ENCODE measurements around the gene ARL8B. TPM values are rescaled to one million over a fixed set of nuclear protein-coding genes. Genes with fewer than 3 reads are reported as not detected.
A peak's percentile ranks its signal among the peaks of the same experiment; 100 is the strongest.

The ARL8B gene
- total RNA-seq, 1 experiment from 2014 or later, result 51.7 TPM

DNA sequence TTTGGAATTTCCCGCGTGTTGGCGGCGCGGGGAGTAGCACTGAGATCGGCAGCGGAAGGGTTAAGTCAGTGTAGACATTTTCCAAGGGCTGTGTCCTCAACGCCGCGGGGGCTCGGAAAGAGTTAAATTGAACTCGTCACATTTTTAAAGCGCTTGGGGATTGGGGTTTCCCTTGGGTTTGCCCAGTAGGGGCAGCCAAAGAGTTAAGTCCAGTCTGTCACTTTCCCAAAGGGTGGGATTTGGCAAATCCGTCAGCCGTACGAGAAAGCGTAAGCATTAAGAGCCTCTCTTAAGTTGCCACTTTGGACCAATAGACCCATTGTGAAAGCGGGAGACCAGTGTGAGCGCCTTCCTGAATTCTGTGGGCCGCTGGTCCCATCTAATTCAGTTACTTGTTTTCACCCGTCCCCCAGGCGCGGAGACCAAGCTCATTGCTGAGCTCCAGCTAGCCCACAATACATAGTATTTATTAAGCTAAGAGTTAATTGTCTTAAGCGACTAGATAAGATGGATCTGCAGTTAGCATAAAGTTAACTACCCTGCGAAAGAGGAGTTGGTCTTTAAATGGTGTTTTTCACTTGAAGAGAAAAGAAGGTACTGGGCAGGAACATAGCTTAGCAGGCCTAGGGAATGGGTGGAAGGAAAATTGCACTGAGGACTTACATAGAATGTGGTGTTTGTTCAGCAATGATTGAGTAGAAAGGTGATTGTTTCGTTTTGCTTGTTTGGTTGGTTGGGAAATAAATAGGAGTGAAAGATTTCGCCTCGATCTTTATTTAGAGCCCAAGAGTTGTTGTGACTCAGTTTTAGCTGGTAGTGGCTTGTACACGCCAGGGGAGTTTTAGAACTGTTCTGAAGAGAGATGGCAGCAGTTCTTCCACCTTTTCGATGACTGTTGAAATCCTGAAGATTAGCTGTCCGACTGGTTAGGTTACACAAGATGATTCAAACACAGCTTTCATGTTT is 932 bp downstream of the ARL8B start:
- H3K4me3 ChIP-seq, result peak overlapping the region; percentile 92
- H3K4me1 ChIP-seq (replicated peaks), result peaks cover 10% of the 10 kb centered on the region
- H3K27me3 ChIP-seq (replicated peaks), result no peaks in the 10 kb centered on the region
- H3K27ac ChIP-seq, result peak overlapping the region; percentile 78
- peak; percentile 34 to 43 for DNase-seq (ENCODE audit: low read depth in 1 of 2, low spot score in 2 of 2)
- H3K9me3 ChIP-seq (replicated peaks), result no peaks in the 10 kb centered on the region
- peaks cover 9% of the 10 kb centered on the region for H3K36me3 ChIP-seq

DNA sequence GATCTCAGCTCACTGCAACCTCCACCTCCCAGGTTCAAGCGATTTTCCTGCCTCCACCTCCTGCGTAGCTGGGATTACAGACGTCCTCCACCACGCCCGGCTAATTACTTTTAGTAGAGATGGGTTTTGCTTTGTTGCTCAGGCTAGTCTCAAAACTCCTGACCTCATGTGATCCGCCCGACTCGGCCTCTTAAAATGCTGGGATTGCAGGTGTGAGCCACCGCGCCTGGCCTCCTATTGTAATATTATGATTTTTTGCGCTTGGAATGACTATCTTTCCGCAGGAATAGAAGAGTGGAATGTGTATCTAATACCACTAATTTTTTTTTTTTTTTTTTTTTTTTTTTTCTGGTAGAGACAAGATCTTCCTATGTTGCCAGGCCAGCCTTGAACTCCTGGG is 1.8 kb downstream of the ARL8B start:
- H3K9me3 ChIP-seq (replicated peaks), result no peaks in the 10 kb centered on the region
- H3K27ac ChIP-seq, result no peak overlapping the region
- H3K4me1 ChIP-seq (replicated peaks), result peaks cover 10% of the 10 kb centered on the region
- no peak overlapping the region; the same call in 1 of the 2 replicates for H3K4me3 ChIP-seq
- no peaks in the 10 kb centered on the region for H3K27me3 ChIP-seq (replicated peaks)
- no peak for DNase-seq (ENCODE audit: low read depth in 1 of 2, low spot score in 2 of 2)
- peaks cover 11% of the 10 kb centered on the region for H3K36me3 ChIP-seq

DNA sequence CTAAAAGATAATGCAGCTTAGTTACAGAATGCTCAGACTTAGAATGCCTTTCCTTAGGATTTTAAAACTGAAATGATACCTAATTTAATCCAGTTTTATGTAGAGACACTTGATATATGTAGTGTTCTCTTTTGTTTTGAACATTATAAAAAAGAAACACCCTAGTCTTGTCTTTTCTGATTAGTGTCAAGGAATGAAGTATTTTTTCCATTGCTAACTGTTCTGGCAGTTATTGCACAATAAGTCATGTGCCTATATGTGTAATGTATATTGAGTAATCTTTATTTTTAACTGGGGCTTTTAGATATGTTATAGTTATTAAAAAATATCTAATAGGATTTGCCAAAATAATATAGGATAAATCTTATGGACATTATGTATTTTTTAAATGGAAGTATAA is 4.5 kb downstream of the ARL8B start:
- Histone ChIP-seq H3K27me3 (replicated peaks) (no peaks in the 10 kb centered on the region), H3K4me3 (no peak overlapping the region), H3K36me3 (peaks cover 14% of the 10 kb centered on the region), H3K4me1 (replicated peaks) (peaks cover 10% of the 10 kb centered on the region), H3K27ac (no peak overlapping the region), H3K9me3 (replicated peaks) (no peaks in the 10 kb centered on the region)
- no peak for DNase-seq (ENCODE audit: low read depth in 1 of 2, low spot score in 2 of 2)

DNA sequence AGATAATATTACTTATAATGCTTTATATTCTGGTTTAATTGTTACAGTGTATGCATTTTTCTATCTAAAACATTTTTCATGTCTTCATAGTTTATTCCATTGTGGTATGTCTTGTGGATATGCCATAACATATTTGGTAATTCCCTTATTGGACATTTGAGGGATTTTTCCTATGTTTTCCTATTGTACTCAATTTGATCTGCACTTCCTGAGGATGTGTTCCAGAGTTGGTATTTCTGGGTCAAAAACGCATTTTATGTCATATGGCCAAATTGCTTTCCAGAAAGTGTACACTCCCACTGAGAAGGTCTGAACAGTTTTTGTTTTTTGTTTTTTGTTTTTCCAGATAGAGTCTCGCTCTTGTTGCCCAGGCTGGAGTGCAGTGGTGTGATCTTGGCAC is 6.8 kb downstream of the ARL8B start:
- Histone ChIP-seq H3K4me1 (replicated peaks) (no peaks in the 10 kb centered on the region; the same call in 1 of the 2 replicates), H3K27ac (no peak overlapping the region), H3K4me3 (no peak overlapping the region), H3K27me3 (replicated peaks) (no peaks in the 10 kb centered on the region), H3K36me3 (peaks cover 5% of the 10 kb centered on the region; the same call in 1 of the 2 replicates), H3K9me3 (replicated peaks) (no peaks in the 10 kb centered on the region)
- no peak for DNase-seq (ENCODE audit: low read depth in 1 of 2, low spot score in 2 of 2)

DNA sequence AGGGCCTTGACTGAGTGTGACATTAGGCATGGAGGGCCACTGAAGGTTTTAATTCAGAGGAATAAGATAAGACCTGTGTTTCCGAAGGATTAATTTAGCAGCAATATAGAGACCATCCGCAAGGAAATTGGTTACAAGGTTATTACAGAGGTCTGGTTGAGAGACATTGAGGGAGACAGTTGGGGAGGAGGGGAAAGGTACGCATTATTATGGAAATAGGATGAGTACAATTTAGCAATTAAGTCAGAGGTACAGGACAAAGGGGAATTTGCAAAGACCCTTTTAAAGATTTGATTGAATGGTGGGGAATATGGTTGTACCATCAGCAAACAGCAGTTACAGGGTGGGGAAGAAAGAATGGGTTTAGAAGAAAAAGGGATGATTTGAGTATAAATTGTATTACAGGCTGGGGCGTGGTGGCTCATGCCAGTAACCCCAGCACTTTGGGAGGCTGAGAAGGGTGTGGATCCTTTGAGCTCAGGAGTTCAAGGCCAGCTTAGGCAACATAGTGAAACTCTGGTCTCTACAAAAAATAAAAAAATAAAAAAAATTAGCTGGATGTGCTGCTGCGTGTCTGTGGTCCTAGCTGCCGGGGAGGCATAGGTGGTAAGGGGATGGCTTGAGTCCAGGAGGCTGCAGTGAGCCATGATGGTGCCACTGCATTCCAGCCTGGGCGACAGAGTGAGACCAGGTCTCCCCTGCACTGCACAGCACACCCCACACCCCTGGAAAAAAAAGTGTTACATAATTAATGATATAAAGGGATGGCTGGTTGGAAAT is 11.3 kb downstream of the ARL8B start:
- peaks cover 5% of the 10 kb centered on the region; the same call in 1 of the 2 replicates for H3K4me1 ChIP-seq (replicated peaks)
- no peaks in the 10 kb centered on the region for H3K27me3 ChIP-seq (replicated peaks)
- no peak for DNase-seq (ENCODE audit: low read depth in 1 of 2, low spot score in 2 of 2)
- H3K9me3 ChIP-seq (replicated peaks), result no peaks in the 10 kb centered on the region
- peaks cover 5% of the 10 kb centered on the region; the same call in 1 of the 2 replicates for H3K36me3 ChIP-seq
- no peak overlapping the region for H3K4me3 ChIP-seq
- H3K27ac ChIP-seq, result no peak overlapping the region

DNA sequence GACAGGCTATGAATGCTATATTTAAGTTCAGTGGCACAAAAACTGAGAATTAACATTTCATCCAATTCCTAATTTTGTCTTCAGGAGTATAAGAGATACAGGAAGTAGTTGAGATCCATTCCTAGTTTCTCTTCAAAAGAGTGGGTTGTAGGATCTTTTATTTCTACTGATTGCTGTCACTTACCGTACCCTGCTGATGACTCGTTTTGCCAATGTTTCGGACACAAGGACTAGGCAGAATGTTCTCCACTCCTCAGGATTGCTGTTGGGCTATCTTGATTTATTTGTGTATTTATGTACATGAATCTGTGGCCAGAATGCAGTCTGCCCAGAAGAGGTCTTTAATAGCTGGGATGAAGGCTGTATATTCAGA is 11.9 kb downstream of the ARL8B start:
- H3K4me1 ChIP-seq (replicated peaks), result peaks cover 9% of the 10 kb centered on the region; the same call in 1 of the 2 replicates
- no peak overlapping the region for H3K27ac ChIP-seq
- no peaks in the 10 kb centered on the region for H3K27me3 ChIP-seq (replicated peaks)
- DNase-seq (ENCODE audit: low read depth in 1 of 2, low spot score in 2 of 2), result no peak
- H3K36me3 ChIP-seq, result peaks cover 2% of the 10 kb centered on the region; the same call in 1 of the 2 replicates
- no peaks in the 10 kb centered on the region for H3K9me3 ChIP-seq (replicated peaks)
- no peak overlapping the region for H3K4me3 ChIP-seq

DNA sequence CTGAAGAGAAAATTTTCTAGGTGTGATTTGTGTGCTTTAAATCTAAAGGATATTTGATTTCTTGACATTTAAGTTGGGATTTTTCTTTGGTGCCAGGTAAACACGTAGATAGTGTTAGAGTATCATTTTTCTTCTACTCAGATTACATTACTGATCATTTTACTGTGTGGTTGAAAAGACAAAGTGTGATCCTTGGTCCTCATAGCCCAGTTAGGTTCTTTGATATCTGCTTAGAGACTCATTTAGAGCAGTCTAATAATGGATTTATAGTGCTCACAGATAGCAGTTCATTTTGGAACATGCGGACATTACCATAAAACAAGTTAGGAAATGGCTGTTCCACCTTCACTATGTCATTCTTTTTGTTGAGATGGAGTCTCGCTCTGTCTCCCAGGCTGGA is 12.4 kb downstream of the ARL8B start:
- no peaks in the 10 kb centered on the region for H3K9me3 ChIP-seq (replicated peaks)
- no peak overlapping the region for H3K4me3 ChIP-seq
- no peak for DNase-seq (ENCODE audit: low read depth in 1 of 2, low spot score in 2 of 2)
- H3K4me1 ChIP-seq (replicated peaks), result peaks cover 11% of the 10 kb centered on the region; the same call in 1 of the 2 replicates
- no peaks in the 10 kb centered on the region for H3K36me3 ChIP-seq
- no peak overlapping the region for H3K27ac ChIP-seq
- H3K27me3 ChIP-seq (replicated peaks), result no peaks in the 10 kb centered on the region

DNA sequence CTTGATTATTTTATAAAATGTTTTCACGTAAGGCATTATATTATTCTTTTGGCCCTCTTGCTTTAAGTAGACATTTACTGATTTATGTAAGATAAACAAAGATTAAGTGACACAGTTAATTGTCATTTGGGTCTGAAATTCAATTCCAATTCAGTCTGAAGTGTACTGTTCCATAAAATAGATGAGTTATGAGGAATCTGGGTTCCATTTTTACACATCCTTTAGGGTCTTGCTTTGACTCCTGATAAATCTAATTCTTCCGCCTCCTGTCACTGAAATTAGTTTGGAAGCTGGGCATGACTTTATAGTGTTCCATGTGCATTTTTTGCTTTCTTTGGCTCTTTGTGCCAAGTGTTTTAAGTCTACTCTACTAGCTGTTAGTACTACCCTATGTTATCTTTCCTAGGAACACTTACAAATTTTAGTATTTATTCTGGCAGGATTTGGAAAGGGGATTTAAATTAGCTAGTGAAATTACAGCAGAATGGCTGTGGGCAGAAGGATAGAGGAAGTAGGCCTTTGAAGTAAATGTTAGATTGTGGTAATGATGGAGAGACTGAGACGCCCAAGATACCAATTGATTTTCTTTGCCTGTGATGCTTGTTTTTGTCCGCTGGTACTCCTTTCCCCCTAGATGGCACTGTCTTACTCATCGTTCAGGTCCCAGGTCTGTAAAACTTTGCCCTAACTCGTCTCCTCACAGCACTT is 14.3 kb downstream of the ARL8B start:
- H3K27me3 ChIP-seq (replicated peaks), result no peaks in the 10 kb centered on the region
- no peak for DNase-seq (ENCODE audit: low read depth in 1 of 2, low spot score in 2 of 2)
- no peaks in the 10 kb centered on the region for H3K9me3 ChIP-seq (replicated peaks)
- H3K27ac ChIP-seq, result no peak overlapping the region
- H3K4me1 ChIP-seq (replicated peaks), result peaks cover 12% of the 10 kb centered on the region; the same call in 1 of the 2 replicates
- H3K36me3 ChIP-seq, result 0 out of 2 replicates have a peak, but pooled peaks cover 5% of the 10 kb centered on the region
- no peak overlapping the region for H3K4me3 ChIP-seq

DNA sequence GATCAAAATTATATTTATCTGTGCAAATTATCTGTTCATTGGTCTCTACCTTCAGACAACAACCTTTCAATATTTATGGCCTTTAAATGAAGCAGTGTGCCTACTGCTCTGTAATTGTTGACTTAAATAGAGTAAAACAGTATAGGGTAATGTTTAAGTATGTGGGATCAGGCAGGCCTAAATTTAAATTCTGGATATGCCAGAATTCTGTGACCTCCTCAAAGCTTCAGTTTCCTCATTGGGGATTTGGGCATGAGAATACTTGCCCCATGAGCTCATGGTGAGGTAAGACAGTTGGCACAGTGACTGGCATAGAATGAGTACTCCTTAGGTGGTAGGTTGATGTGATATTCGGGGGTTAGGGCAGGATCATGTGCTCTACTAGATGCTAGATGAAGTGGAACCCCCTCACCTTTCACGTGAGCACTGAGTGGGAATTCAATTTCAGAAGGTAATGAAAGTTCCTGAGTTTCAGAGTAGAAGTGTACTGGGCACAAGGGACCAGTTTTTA is 14.9 kb downstream of the ARL8B start:
- Histone ChIP-seq H3K36me3 (0 out of 2 replicates have a peak, but pooled peaks cover 5% of the 10 kb centered on the region), H3K4me1 (replicated peaks) (peaks cover 12% of the 10 kb centered on the region; the same call in 1 of the 2 replicates), H3K27me3 (replicated peaks) (no peaks in the 10 kb centered on the region), H3K9me3 (replicated peaks) (no peaks in the 10 kb centered on the region), H3K4me3 (no peak overlapping the region), H3K27ac (no peak overlapping the region)
- no peak for DNase-seq (ENCODE audit: low read depth in 1 of 2, low spot score in 2 of 2)

DNA sequence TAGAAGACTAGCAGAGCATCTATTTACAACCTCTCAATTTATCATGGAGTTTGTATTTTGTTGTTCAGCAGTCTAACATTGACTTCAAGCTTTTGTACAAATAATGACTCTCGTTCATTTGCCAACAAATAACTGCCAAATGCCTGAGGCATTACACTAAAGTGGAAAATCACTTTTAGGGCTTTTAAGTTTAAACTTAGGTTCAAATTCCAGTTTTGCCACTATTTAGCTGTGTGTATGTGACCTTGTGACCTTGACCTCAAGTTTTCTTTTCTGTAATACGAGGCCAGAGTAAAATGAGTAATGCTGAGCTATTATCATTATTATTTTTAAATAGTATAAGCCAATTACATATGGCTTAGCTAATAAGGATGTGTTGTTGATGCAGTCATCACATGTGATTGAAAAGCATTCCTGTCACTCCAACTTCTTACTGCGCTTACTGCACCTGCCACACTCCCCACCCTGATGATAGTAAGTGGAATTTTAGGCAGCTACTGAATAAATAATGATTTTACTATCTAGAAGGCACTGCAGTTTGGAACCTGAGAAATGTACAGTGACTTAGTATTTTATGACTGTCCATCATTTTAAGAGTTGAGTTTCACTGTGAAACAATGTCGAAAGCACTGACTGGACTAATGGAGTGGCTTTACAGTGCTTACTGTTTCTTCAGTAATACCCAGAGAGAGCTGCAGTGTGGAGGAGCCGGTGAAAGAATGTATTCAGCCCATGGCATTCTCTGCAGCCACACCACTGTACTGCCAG is 16.3 kb downstream of the ARL8B start:
- Histone ChIP-seq H3K36me3 (0 out of 2 replicates have a peak, but pooled peaks cover 5% of the 10 kb centered on the region), H3K27ac (no peak overlapping the region), H3K27me3 (replicated peaks) (no peaks in the 10 kb centered on the region), H3K4me1 (replicated peaks) (peaks cover 12% of the 10 kb centered on the region; the same call in 1 of the 2 replicates), H3K4me3 (no peak overlapping the region), H3K9me3 (replicated peaks) (no peaks in the 10 kb centered on the region)
- DNase-seq (ENCODE audit: low read depth in 1 of 2, low spot score in 2 of 2), result no peak

DNA sequence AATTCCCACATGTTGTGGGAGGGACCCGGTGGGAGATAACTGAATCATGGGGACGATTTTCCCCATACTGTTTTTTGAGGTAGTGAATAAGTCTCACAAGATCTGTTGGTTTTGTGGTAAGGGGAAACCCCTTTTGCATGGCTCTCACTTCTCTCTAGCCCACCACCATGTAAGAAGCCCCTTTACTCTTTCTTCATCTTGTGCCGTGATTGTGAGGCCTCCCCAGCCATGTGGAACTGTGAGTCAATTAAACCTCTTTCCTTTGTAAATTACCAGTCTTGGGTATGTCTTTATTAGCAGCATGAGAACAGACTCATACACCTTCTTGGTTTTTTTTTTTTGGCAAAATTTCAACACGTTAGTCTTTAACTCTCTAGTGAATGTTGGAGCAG is 18.1 kb downstream of the ARL8B start:
- DNase-seq (ENCODE audit: low read depth in 1 of 2, low spot score in 2 of 2), result no peak

DNA sequence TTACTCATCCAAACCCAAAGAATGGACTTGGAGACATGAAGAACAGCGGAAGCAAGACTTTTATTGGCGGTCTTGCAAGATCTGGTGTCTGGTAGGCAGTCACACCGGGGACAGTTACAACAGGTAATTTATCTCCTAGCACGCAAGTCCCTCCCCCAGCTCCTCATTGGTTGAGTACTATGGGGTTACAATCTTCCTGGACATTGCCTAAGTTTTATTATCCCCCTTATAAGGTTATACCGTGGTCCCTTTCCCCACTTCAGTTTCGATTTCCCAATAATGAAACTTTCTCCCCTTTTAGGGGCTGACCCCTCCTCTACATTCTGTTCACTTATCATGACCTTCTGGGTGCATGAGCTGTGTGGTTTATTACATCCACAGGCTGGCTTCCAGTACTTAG is 18.7 kb downstream of the ARL8B start:
- Histone ChIP-seq H3K4me1 (replicated peaks) (peaks cover 12% of the 10 kb centered on the region; the same call in 1 of the 2 replicates), H3K4me3 (no peak overlapping the region), H3K27ac (no peak overlapping the region), H3K27me3 (replicated peaks) (no peaks in the 10 kb centered on the region), H3K36me3 (0 out of 2 replicates have a peak, but pooled peaks cover 5% of the 10 kb centered on the region), H3K9me3 (replicated peaks) (no peaks in the 10 kb centered on the region)
- DNase-seq (ENCODE audit: low read depth in 1 of 2, low spot score in 2 of 2), result no peak

More for the DNA sequence above, 18.1 kb downstream of the ARL8B start:
- Histone ChIP-seq H3K9me3 (replicated peaks) (no peaks in the 10 kb centered on the region), H3K4me3 (no peak overlapping the region), H3K27me3 (replicated peaks) (no peaks in the 10 kb centered on the region), H3K36me3 (0 out of 2 replicates have a peak, but pooled peaks cover 5% of the 10 kb centered on the region), H3K4me1 (replicated peaks) (peaks cover 12% of the 10 kb centered on the region; the same call in 1 of the 2 replicates), H3K27ac (no peak overlapping the region)
